HCT116 (cell line): Measurements from ENCODE around the gene CTXN3. TPM values are rescaled to one million over a fixed set of nuclear protein-coding genes. Genes with fewer than 3 reads are reported as not detected.

Experiments used
- ATAC-seq: fragments of 200-7000 bp; cut with Tn5 transposase; 2 replicates; pipeline ENCODE4 v1.9.1; 2020; ENCODE audit warnings: mild to moderate bottlenecking, moderate library complexity
- BruUV-seq: library from RNA; stranded (reverse); fragments of 400-500 nt; replicated peaks from 2 replicates; lab custom pipeline; 2021; lab: Mats Ljungman, UMichigan
- CTCF ChIA-PET: fragments of 300-600 bp; sonication (Branson Sonifier 250); formaldehyde crosslinking; loops from one replicate; lab custom pipeline; 2021; ENCODE audit warnings: antibody characterized with exemption; lab: Charles Lee
- POLR2A ChIA-PET: fragments of 300-600, 350-600 bp; sonication (Branson Sonifier 250); formaldehyde crosslinking; loops from one replicate; lab custom pipeline; 2021; ENCODE audit warnings: antibody characterized with exemption; lab: Charles Lee
- RAD21 ChIA-PET, 2 experiments: fragments of 300-600 bp; sonication (Branson Sonifier 250); formaldehyde crosslinking; loops; one replicate each; lab custom pipeline; 2023; ENCODE audit warnings: low total read pairs in 2 of 2; ENCODE audit not compliant: uncharacterized antibody in 2 of 2, unreplicated experiment in 2 of 2, low non-redundant PET in 1 of 2; lab: Charles Lee
- DNase-seq: peaks from one replicate; pipeline ENCODE4 v3.0.0-alpha.2; 2010; ENCODE audit warnings: low read depth, low spot score
- H2AFZ ChIP-seq: fragments of 200-600 bp; shearing (Covaris generic), sonication (generic); 2 replicates; pipeline ENCODE4 v1.6.1; 2017; ENCODE audit warnings: low read depth, mixed run types, mixed read lengths, antibody characterized with exemption, low read length; ENCODE audit not compliant: poor library complexity, severe bottlenecking
- H3K27ac ChIP-seq: 2 replicates; pipeline ENCODE4 v1.5.1; 2012; ENCODE audit warnings: low read depth, low read length
- H3K27me3 ChIP-seq: fragments of 200-600 bp; sonication (generic); 2 replicates; pipeline ENCODE4 v1.6.1; 2016; ENCODE audit warnings: mixed run types, low read length, mixed read lengths; ENCODE audit not compliant: insufficient read depth
- H3K36me3 ChIP-seq, 2 experiments: fragments of 200-500 bp in 1 of 2; fragments of 200-600 bp in 1 of 2; sonication (Bioruptor generic) in 1 of 2; sonication (generic) in 1 of 2; 2 replicates each; pipeline versions ENCODE4 v1.5.1 to v1.6.1; 2014 to 2016; ENCODE audit warnings: low read length in 2 of 2, inconsistent platforms in 1 of 2, mixed read lengths in 1 of 2, mixed run types in 1 of 2; ENCODE audit not compliant: insufficient read depth in 2 of 2, control insufficient read depth in 1 of 2
- H3K4me1 ChIP-seq, 2 experiments: fragments of 200-600 bp in 1 of 2; sonication (generic) in 1 of 2; 2 replicates each; pipeline versions ENCODE4 v1.5.1 to v1.6.1; 2012 to 2017; ENCODE audit warnings: low read length in 2 of 2, inconsistent platforms in 1 of 2, mild to moderate bottlenecking in 1 of 2, mixed read lengths in 1 of 2, mixed run types in 1 of 2, moderate library complexity in 1 of 2; ENCODE audit not compliant: insufficient read depth in 2 of 2, control insufficient read depth in 1 of 2
- H3K4me2 ChIP-seq: fragments of 200-600 bp; sonication (generic); 2 replicates; pipeline ENCODE4 v1.6.1; 2017; ENCODE audit warnings: mixed run types, low read length, mixed read lengths
- H3K4me3 ChIP-seq, 2 experiments: fragments of 200-600 bp in 1 of 2; sonication (generic) in 1 of 2; replicated peaks in 1 of 2; 2 replicates each; pipeline ENCODE4 v1.5.1; 2011 to 2016; ENCODE audit warnings: low read length in 2 of 2, control low read depth in 1 of 2, low read depth in 1 of 2, mild to moderate bottlenecking in 1 of 2, mixed read lengths in 1 of 2, mixed run types in 1 of 2
- H3K79me2 ChIP-seq: fragments of 200-600 bp; sonication (generic); 2 replicates; pipeline ENCODE4 v1.6.1; 2017; ENCODE audit warnings: mild to moderate bottlenecking, mixed run types, low read length, moderate library complexity, mixed read lengths; ENCODE audit not compliant: insufficient read depth
- H3K9ac ChIP-seq: fragments of 200-600 bp; sonication (generic); 2 replicates; pipeline ENCODE4 v1.6.1; 2016; ENCODE audit warnings: low read length, mixed read lengths
- H3K9me2 ChIP-seq: fragments of 200-600 bp; sonication (generic), shearing (Covaris generic); 2 replicates; pipeline ENCODE4 v1.6.1; 2017; ENCODE audit warnings: mixed run types, mild to moderate bottlenecking, moderate library complexity; ENCODE audit not compliant: insufficient read depth
- H3K9me3 ChIP-seq, 2 experiments: fragments of 200-500 bp in 1 of 2; fragments of 200-600 bp in 1 of 2; sonication (Bioruptor generic) in 1 of 2; sonication (generic) in 1 of 2; 2 replicates each; pipeline ENCODE4 v1.6.1; 2014 to 2017; ENCODE audit warnings: low read length in 2 of 2, mixed read lengths in 2 of 2, inconsistent platforms in 1 of 2, low read depth in 1 of 2, mild to moderate bottlenecking in 1 of 2, mixed run types in 1 of 2, moderate library complexity in 1 of 2; ENCODE audit not compliant: control insufficient read depth in 1 of 2, insufficient read depth in 1 of 2
- H4K20me1 ChIP-seq: fragments of 200-600 bp; sonication (generic), shearing (Covaris generic); 2 replicates; pipeline ENCODE4 v1.6.1; 2017; ENCODE audit warnings: mixed run types, mild to moderate bottlenecking, moderate library complexity; ENCODE audit not compliant: insufficient read depth
- CBX3 ChIP-seq: IDR thresholded peaks from 2 replicates; pipeline ENCODE4 v1.6.1; 2012; ENCODE audit warnings: low read depth
- CEBPB ChIP-seq: IDR thresholded peaks from 2 replicates; pipeline ENCODE4 v1.6.1; 2012; ENCODE audit warnings: low read depth
- EGR1 ChIP-seq: IDR thresholded peaks from 2 replicates; pipeline ENCODE4 v1.6.1; 2012; ENCODE audit warnings: low read depth
- ELF1 ChIP-seq: IDR thresholded peaks from 2 replicates; pipeline ENCODE4 v1.6.1; 2012; ENCODE audit warnings: low read depth, borderline replicate concordance
- EZH2phosphoT487 ChIP-seq: fragments of 200-600 bp; IDR thresholded peaks from 2 replicates; pipeline ENCODE4 v1.6.1; 2018; ENCODE audit warnings: antibody characterized with exemption, borderline replicate concordance
- FOSL1 ChIP-seq: IDR thresholded peaks from 2 replicates; pipeline ENCODE4 v1.6.1; 2012; ENCODE audit warnings: low read depth
- JUND ChIP-seq: IDR thresholded peaks from 2 replicates; pipeline ENCODE4 v1.6.1; 2012
- MAX ChIP-seq: IDR thresholded peaks from 2 replicates; pipeline ENCODE4 v1.6.1; 2012
- POLR2A ChIP-seq: IDR thresholded peaks from 2 replicates; pipeline ENCODE4 v1.7.0; 2011; ENCODE audit warnings: borderline replicate concordance; ENCODE audit not compliant: insufficient read depth, insufficient read length; ENCODE audit errors: extremely low read depth
- RAD21 ChIP-seq: IDR thresholded peaks from 2 replicates; pipeline ENCODE4 v1.6.1; 2012; ENCODE audit warnings: low read depth, mild to moderate bottlenecking
- SIN3A ChIP-seq: IDR thresholded peaks from 2 replicates; pipeline ENCODE4 v1.6.1; 2012; ENCODE audit warnings: low read depth
- SP1 ChIP-seq: IDR thresholded peaks from 2 replicates; pipeline ENCODE4 v1.6.1; 2012; ENCODE audit warnings: low read depth
- SRF ChIP-seq: IDR thresholded peaks from 2 replicates; pipeline ENCODE4 v1.6.1; 2012; ENCODE audit warnings: low read depth
- TCF7L2 ChIP-seq: IDR thresholded peaks from 2 replicates; pipeline ENCODE4 v1.7.0; 2011; ENCODE audit warnings: borderline replicate concordance, inconsistent platforms; ENCODE audit not compliant: insufficient read depth, insufficient read length; ENCODE audit errors: extremely low read depth
- YY1 ChIP-seq: IDR thresholded peaks from 2 replicates; pipeline ENCODE4 v1.6.1; 2011; ENCODE audit warnings: low read length, low read depth, moderate library complexity, mild to moderate bottlenecking; ENCODE audit not compliant: insufficient replicate concordance; ENCODE audit errors: extremely low read depth
- ZBTB33 ChIP-seq: IDR thresholded peaks from 2 replicates; pipeline ENCODE4 v1.6.1; 2011; ENCODE audit warnings: mild to moderate bottlenecking, low read length, moderate library complexity; ENCODE audit not compliant: insufficient replicate concordance; ENCODE audit errors: extremely low read depth
- ZFX ChIP-seq: fragments of 450-650 bp; IDR thresholded peaks from 2 replicates; pipeline ENCODE4 v1.6.1; 2017
- ZNF274 ChIP-seq: fragments of 200-500 bp; sonication (Bioruptor generic); IDR thresholded peaks from 2 replicates; pipeline ENCODE4 v1.6.1; 2014; ENCODE audit warnings: mild to moderate bottlenecking, low read depth, low read length, inconsistent platforms
- intact Hi-C: fragments of 100-400 bp; cut with micrococcal nuclease; formaldehyde crosslinking; loops from 2 replicates; pipeline ENCODE4 v1.10.0; 2022
- total RNA-seq: library from RNA; stranded (reverse); gene quantifications from one replicate; pipeline ENCODE4 v1.2.1, GENCODE V29; 2021; ENCODE audit not compliant: unreplicated experiment
- TF ChIP-seq, protein P1 (sequence below), 3 experiments: fragments of 200-600 bp in 1 of 3; sonication (generic) in 1 of 3; IDR thresholded peaks in 2 of 3; conservative IDR thresholded peaks in 1 of 3; 2 replicates each; pipeline ENCODE4 v1.5.1; 2012 to 2017; ENCODE audit warnings: low read depth in 2 of 3, low read length in 2 of 3, antibody characterized with exemption in 1 of 3, borderline replicate concordance in 1 of 3, control low read depth in 1 of 3, mild to moderate bottlenecking in 1 of 3, mixed read lengths in 1 of 3, mixed run types in 1 of 3, moderate library complexity in 1 of 3; ENCODE audit not compliant: insufficient read depth in 1 of 3
- TF ChIP-seq, protein P2 (sequence below): IDR thresholded peaks from 2 replicates; pipeline ENCODE4 v1.6.1; 2012; ENCODE audit warnings: low read depth

CTXN3 gene
- total RNA-seq, 1 experiment from 2014 or later: not detected

DNA sequence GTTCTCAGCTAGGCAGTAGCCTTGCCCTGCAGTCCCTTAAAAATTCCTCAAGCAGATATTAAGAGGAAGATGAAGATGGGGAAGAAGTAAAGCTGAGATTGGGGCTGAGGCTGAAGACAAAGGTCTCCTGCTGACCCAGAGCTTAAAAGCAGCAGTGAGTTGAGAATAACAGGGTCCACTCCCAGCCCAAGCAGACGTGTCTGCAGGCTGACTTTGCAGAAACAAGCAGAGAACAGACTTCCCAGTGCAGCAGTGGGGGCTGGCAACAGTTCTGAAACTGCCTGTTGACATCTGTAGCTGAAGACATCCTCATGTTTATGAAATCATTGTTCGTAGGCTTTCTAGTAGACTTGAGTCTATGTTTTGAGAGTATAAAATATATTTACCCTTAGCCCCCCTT, 1.1 kb downstream of the CTXN3 start:
- DNase-seq (no peak), ATAC-seq (no peak)
- Histone ChIP-seq H3K9me2 (no peaks in the 10 kb centered on the region), H4K20me1 (no peaks in the 10 kb centered on the region), H3K9ac (no peak overlapping the region), H2AFZ (no peak overlapping the region), H3K9me3 (no peaks in the 10 kb centered on the region), H3K36me3 (no peaks in the 10 kb centered on the region), H3K27me3 (no peaks in the 10 kb centered on the region), H3K4me2 (no peak overlapping the region), H3K4me3 (no peak overlapping the region), H3K79me2 (no peaks in the 10 kb centered on the region), H3K4me1 (no peaks in the 10 kb centered on the region), H3K27ac (no peak overlapping the region)
- no TSS peak for BruUV-seq
- intact Hi-C loops: no loop called here
- TF ChIP-seq TCF7L2 (no peak), POLR2A (no peak), MAX (no peak), SIN3A (no peak), EGR1 (no peak), ZBTB33 (no peak), CBX3 (no peak), SRF (no peak), RAD21 (no peak), EZH2phosphoT487 (no peak), ELF1 (no peak), SP1 (no peak), YY1 (no peak), CEBPB (no peak), ZNF274 (no peak), JUND (no peak), FOSL1 (no peak), ZFX (no peak)
- TF ChIP-seq, protein P1, sequence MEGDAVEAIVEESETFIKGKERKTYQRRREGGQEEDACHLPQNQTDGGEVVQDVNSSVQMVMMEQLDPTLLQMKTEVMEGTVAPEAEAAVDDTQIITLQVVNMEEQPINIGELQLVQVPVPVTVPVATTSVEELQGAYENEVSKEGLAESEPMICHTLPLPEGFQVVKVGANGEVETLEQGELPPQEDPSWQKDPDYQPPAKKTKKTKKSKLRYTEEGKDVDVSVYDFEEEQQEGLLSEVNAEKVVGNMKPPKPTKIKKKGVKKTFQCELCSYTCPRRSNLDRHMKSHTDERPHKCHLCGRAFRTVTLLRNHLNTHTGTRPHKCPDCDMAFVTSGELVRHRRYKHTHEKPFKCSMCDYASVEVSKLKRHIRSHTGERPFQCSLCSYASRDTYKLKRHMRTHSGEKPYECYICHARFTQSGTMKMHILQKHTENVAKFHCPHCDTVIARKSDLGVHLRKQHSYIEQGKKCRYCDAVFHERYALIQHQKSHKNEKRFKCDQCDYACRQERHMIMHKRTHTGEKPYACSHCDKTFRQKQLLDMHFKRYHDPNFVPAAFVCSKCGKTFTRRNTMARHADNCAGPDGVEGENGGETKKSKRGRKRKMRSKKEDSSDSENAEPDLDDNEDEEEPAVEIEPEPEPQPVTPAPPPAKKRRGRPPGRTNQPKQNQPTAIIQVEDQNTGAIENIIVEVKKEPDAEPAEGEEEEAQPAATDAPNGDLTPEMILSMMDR (IDR thresholded peaks at IDR 0.05 in 2 of 3, conservative IDR thresholded peaks at IDR 0.05 in 1 of 3; ENCODE audit: borderline replicate concordance in 1 of 3, insufficient read depth in 1 of 3, low read depth in 2 of 3, low read length in 2 of 3): no peak
- TF ChIP-seq, protein P2, sequence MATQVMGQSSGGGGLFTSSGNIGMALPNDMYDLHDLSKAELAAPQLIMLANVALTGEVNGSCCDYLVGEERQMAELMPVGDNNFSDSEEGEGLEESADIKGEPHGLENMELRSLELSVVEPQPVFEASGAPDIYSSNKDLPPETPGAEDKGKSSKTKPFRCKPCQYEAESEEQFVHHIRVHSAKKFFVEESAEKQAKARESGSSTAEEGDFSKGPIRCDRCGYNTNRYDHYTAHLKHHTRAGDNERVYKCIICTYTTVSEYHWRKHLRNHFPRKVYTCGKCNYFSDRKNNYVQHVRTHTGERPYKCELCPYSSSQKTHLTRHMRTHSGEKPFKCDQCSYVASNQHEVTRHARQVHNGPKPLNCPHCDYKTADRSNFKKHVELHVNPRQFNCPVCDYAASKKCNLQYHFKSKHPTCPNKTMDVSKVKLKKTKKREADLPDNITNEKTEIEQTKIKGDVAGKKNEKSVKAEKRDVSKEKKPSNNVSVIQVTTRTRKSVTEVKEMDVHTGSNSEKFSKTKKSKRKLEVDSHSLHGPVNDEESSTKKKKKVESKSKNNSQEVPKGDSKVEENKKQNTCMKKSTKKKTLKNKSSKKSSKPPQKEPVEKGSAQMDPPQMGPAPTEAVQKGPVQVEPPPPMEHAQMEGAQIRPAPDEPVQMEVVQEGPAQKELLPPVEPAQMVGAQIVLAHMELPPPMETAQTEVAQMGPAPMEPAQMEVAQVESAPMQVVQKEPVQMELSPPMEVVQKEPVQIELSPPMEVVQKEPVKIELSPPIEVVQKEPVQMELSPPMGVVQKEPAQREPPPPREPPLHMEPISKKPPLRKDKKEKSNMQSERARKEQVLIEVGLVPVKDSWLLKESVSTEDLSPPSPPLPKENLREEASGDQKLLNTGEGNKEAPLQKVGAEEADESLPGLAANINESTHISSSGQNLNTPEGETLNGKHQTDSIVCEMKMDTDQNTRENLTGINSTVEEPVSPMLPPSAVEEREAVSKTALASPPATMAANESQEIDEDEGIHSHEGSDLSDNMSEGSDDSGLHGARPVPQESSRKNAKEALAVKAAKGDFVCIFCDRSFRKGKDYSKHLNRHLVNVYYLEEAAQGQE: no peak
- ChIA-PET CTCF (no interaction called here), RAD21 (no interaction called here), POLR2A (no interaction called here)
